ENCODE data around the gene ATG9B. TPM values are rescaled to one million over a fixed set of nuclear protein-coding genes. Genes with fewer than 3 reads are reported as not detected.
A peak's percentile ranks its signal among the peaks of the same experiment; 100 is the strongest.

Gene ATG9B
- total and polyA plus RNA-seq, 9 of the 15 experiments (the other 6 are each of a cell fraction or from before 2014, with no cell fraction given), result 0.29 to 8.0 (median 2.1) TPM

DNA sequence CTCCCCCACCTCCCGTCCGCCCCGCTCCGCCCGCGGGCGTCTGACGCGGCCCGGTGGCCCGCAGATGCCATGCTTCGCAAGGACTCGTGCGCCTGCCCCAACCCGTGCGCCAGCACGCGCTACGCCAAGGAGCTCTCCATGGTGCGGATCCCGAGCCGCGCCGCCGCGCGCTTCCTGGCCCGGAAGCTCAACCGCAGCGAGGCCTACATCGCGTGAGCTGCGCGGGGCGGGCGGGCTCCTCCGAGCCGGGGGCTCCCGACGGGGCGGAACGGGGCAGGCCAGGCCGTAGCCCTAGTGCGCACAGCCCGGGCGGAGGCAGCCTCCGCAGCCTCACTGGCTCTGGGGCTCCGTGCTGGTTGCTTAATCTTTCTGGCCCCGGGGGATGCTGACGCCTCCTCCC, 26.8 kb upstream of the ATG9B start (continued):
- TF ChIP-seq, protein P1, sequence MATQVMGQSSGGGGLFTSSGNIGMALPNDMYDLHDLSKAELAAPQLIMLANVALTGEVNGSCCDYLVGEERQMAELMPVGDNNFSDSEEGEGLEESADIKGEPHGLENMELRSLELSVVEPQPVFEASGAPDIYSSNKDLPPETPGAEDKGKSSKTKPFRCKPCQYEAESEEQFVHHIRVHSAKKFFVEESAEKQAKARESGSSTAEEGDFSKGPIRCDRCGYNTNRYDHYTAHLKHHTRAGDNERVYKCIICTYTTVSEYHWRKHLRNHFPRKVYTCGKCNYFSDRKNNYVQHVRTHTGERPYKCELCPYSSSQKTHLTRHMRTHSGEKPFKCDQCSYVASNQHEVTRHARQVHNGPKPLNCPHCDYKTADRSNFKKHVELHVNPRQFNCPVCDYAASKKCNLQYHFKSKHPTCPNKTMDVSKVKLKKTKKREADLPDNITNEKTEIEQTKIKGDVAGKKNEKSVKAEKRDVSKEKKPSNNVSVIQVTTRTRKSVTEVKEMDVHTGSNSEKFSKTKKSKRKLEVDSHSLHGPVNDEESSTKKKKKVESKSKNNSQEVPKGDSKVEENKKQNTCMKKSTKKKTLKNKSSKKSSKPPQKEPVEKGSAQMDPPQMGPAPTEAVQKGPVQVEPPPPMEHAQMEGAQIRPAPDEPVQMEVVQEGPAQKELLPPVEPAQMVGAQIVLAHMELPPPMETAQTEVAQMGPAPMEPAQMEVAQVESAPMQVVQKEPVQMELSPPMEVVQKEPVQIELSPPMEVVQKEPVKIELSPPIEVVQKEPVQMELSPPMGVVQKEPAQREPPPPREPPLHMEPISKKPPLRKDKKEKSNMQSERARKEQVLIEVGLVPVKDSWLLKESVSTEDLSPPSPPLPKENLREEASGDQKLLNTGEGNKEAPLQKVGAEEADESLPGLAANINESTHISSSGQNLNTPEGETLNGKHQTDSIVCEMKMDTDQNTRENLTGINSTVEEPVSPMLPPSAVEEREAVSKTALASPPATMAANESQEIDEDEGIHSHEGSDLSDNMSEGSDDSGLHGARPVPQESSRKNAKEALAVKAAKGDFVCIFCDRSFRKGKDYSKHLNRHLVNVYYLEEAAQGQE (IDR thresholded peaks at IDR 0.05; ENCODE audit: borderline replicate concordance), result peak; percentile 51
- TF ChIP-seq, protein P1 (CRISPR knock-in tag; IDR thresholded peaks at IDR 0.05; ENCODE audit: low read depth), result no peak
- no peak for TF ChIP-seq CBX8 (IDR thresholded peaks at IDR 0.05; ENCODE audit: borderline replicate concordance, extremely low read depth, low read depth, low read length, poor library complexity, severe bottlenecking)
- TF ChIP-seq MYC (IDR thresholded peaks at IDR 0.05; ENCODE audit: low read depth, low read length), result no peak
- no peak for TF ChIP-seq MYC (CRISPR knock-in tag; IDR thresholded peaks at IDR 0.05; ENCODE audit: borderline replicate concordance, low read depth)
- no peak for TF ChIP-seq ZNF282 (CRISPR knock-in tag; IDR thresholded peaks at IDR 0.05)
- no peak for TF ChIP-seq MBD2 (IDR thresholded peaks at IDR 0.05; ENCODE audit: borderline replicate concordance, low read depth)
- no peak for TF ChIP-seq PRPF4 (IDR thresholded peaks at IDR 0.05; ENCODE audit: insufficient read depth, low read depth, low read length, poor library complexity, severe bottlenecking)
- peak; percentile 55; the same call in 1 of the 2 replicates for TF ChIP-seq HNRNPL (IDR thresholded peaks at IDR 0.05; ENCODE audit: low read depth, low read length)
- TF ChIP-seq RBFOX2 (IDR thresholded peaks at IDR 0.05; ENCODE audit: low read depth, low read length), result peak; percentile 44; the same call in 1 of the 2 replicates
